Measurements from ENCODE around the gene PCP2.

DNA sequence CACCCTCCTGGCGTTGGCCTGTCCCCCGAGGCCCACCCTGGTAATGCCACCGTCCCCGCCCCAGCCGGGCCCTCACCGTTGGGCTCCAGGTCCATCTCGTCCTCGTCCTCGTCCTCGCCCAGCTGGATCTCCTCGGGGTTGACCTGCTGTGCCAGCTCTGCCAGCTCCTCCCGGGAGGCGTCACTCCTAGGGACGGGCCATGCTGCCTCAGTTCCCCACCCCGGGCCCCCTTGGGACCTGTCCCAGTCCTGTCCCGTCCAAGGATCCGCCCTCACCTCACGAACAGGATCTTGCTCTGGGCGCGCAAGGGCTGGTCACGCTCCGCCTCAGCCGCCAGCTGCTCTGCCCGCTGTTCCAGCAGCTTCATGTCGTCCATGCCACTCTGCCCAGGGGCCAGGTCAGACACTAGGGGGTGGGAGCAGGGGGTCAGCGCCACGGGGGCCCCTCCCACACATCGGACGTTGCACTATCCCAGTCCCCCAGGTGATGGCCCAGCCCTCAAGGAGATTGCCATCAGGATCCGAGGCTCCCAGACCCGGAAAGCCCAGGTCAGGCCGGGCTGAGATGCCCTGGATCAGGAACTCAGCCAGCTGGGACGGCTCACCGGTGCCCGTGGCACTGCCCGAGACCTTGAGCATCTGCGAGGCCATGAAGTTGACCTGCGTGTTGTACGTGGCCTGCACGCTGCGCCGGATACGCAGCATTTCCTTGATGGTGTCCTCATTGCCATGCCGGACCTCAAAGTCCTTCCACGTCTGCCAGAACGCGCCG lies 13.7 kb downstream of the PCP2 start:
- TF ChIP-seq POLR2A (IDR thresholded peaks at IDR 0.05; ENCODE audit: low read depth, low read length) (no peak), SPI1 (IDR thresholded peaks at IDR 0.05; ENCODE audit: low read depth, low read length) (no peak), POLR2AphosphoS5 (IDR thresholded peaks at IDR 0.05; ENCODE audit: low read depth, low read length) (no peak), TAF1 (IDR thresholded peaks at IDR 0.05; ENCODE audit: low read depth, low read length) (no peak), PAX5 (IDR thresholded peaks at IDR 0.05; ENCODE audit: insufficient read depth, low read length, severe bottlenecking) (no peak)

Measured in GM12891 (cell line).